ENCODE measurements around the gene MGAM2.

MGAM2 gene

DNA sequence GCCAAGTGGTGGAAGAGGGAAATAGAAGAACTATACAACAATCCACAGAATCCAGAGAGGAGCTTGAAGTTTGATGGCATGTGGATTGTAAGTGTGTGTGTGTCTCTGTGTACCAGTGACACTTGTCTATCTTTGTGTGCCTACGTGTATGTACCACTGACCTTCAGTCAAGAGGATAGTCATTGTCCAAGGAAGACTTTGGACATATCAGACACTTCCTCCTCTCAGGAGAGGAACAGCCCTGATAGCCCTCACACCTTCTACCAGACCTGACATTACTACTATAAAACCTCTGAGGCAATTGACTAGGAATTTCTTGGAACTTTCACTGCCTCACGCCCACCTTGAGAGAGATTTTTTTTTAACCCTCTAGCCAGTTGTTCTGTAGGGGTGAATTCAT is 19.6 kb upstream of the MGAM2 start:
- DNase-seq (ENCODE audit: low read depth in 1 of 2, low spot score in 1 of 2), result no peak
- Histone ChIP-seq H3K4me3 (replicated peaks; ENCODE audit: insufficient read depth, low read length) (no peak overlapping the region), H3K27me3 (ENCODE audit: insufficient read depth, poor library complexity, severe bottlenecking) (no peaks in the 10 kb centered on the region), H3K27ac (replicated peaks) (no peak overlapping the region)
- no peak for TF ChIP-seq POLR2AphosphoS5 (IDR thresholded peaks at IDR 0.05; ENCODE audit: low read depth)
- no peak for TF ChIP-seq GABPA (IDR thresholded peaks at IDR 0.05; ENCODE audit: low read depth)
- TF ChIP-seq, protein P1, sequence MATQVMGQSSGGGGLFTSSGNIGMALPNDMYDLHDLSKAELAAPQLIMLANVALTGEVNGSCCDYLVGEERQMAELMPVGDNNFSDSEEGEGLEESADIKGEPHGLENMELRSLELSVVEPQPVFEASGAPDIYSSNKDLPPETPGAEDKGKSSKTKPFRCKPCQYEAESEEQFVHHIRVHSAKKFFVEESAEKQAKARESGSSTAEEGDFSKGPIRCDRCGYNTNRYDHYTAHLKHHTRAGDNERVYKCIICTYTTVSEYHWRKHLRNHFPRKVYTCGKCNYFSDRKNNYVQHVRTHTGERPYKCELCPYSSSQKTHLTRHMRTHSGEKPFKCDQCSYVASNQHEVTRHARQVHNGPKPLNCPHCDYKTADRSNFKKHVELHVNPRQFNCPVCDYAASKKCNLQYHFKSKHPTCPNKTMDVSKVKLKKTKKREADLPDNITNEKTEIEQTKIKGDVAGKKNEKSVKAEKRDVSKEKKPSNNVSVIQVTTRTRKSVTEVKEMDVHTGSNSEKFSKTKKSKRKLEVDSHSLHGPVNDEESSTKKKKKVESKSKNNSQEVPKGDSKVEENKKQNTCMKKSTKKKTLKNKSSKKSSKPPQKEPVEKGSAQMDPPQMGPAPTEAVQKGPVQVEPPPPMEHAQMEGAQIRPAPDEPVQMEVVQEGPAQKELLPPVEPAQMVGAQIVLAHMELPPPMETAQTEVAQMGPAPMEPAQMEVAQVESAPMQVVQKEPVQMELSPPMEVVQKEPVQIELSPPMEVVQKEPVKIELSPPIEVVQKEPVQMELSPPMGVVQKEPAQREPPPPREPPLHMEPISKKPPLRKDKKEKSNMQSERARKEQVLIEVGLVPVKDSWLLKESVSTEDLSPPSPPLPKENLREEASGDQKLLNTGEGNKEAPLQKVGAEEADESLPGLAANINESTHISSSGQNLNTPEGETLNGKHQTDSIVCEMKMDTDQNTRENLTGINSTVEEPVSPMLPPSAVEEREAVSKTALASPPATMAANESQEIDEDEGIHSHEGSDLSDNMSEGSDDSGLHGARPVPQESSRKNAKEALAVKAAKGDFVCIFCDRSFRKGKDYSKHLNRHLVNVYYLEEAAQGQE (IDR thresholded peaks at IDR 0.05; ENCODE audit: insufficient replicate concordance, low read depth), result no peak
- no peak for TF ChIP-seq CTCF (IDR thresholded peaks at IDR 0.05; ENCODE audit: insufficient read depth, low read length)
- no peak for TF ChIP-seq SPI1 (IDR thresholded peaks at IDR 0.05; ENCODE audit: borderline replicate concordance, low read depth)

GRCh38 chr7:142094861-142095260 is 16.7 kb upstream of the MGAM2 start:
- DNase-seq (ENCODE audit: low read depth in 1 of 2, low spot score in 1 of 2), result no peak
- H3K27me3 ChIP-seq (ENCODE audit: insufficient read depth, poor library complexity, severe bottlenecking), result no peaks in the 10 kb centered on the region
- TF ChIP-seq, protein P1 (IDR thresholded peaks at IDR 0.05; ENCODE audit: insufficient replicate concordance, low read depth), result no peak
- TF ChIP-seq GABPA (IDR thresholded peaks at IDR 0.05; ENCODE audit: low read depth) (no peak), POLR2AphosphoS5 (IDR thresholded peaks at IDR 0.05; ENCODE audit: low read depth) (no peak), SPI1 (IDR thresholded peaks at IDR 0.05; ENCODE audit: borderline replicate concordance, low read depth) (no peak), CTCF (IDR thresholded peaks at IDR 0.05; ENCODE audit: insufficient read depth, low read length) (no peak)
- no peak overlapping the region for H3K27ac ChIP-seq (replicated peaks)
- no peak overlapping the region for H3K4me3 ChIP-seq (replicated peaks; ENCODE audit: insufficient read depth, low read length)

DNA sequence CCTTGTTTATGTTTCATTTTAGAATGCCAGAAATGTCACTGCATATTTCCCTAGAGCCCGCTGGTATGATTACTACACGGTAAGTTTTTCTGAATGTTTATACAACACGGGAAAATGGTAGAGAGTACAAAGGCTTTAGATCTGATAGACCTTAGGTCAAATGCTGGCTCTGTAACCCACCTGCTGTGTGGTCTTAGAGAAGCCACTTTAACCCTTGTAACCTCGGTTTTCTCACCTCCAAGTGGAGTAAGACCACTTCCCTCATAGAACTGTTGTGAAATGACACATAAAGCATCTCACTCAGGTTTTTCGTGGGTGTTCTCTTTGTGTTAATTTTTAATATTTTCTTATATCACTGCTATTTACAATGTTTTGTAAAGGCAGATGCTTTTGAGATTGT is 13.9 kb upstream of the MGAM2 start:
- TF ChIP-seq POLR2AphosphoS5 (IDR thresholded peaks at IDR 0.05; ENCODE audit: low read depth) (no peak), SPI1 (IDR thresholded peaks at IDR 0.05; ENCODE audit: borderline replicate concordance, low read depth) (no peak), GABPA (IDR thresholded peaks at IDR 0.05; ENCODE audit: low read depth) (no peak), CTCF (IDR thresholded peaks at IDR 0.05; ENCODE audit: insufficient read depth, low read length) (no peak)
- TF ChIP-seq, protein P1 (IDR thresholded peaks at IDR 0.05; ENCODE audit: insufficient replicate concordance, low read depth), result no peak
- H3K27me3 ChIP-seq (ENCODE audit: insufficient read depth, poor library complexity, severe bottlenecking), result no peaks in the 10 kb centered on the region
- DNase-seq (ENCODE audit: low read depth in 1 of 2, low spot score in 1 of 2), result no peak
- H3K4me3 ChIP-seq (replicated peaks; ENCODE audit: insufficient read depth, low read length), result no peak overlapping the region
- H3K27ac ChIP-seq (replicated peaks), result no peak overlapping the region

Data from HL-60 (cell line).